Brain microvascular endothelial cell (primary cell): Measurements from ENCODE around the gene JARID2.

ENCODE experiments used
- DNase-seq: peaks from one replicate; pipeline ENCODE4 v3.0.0-alpha.2; 2020
- H3K27ac ChIP-seq: fragments of 250-450 bp; sonication (Bioruptor Pico); 2 replicates; pipeline ENCODE4 v1.5.1; 2020; ENCODE audit warnings: mild to moderate bottlenecking, moderate library complexity
- H3K27me3 ChIP-seq: fragments of 250-450 bp; sonication (Bioruptor Pico); replicated peaks from 2 replicates; pipeline ENCODE4 v1.5.1; 2020; ENCODE audit warnings: mild to moderate bottlenecking
- H3K36me3 ChIP-seq: fragments of 250-450 bp; sonication (Bioruptor Pico); replicated peaks from 2 replicates; pipeline ENCODE4 v1.5.1; 2020; ENCODE audit warnings: mild to moderate bottlenecking
- H3K4me3 ChIP-seq: 2 replicates; pipeline ENCODE4 v1.5.1; 2011; ENCODE audit warnings: low read depth, mild to moderate bottlenecking, control low read depth, low read length, moderate library complexity
- CTCF ChIP-seq: IDR thresholded peaks from 2 replicates; pipeline ENCODE4 v1.5.1; 2011; ENCODE audit warnings: low read depth, mild to moderate bottlenecking, moderate library complexity, low read length, control low read depth, inconsistent platforms; ENCODE audit errors: missing control alignments
- in situ Hi-C: cut with HindIII; loops from 2 replicates; pipeline ENCODE4 v1.10.0; 2017; ENCODE audit warnings: low sequenced_read_pairs, low pct_ligation_motif_present

JARID2 gene

GRCh38 chr6:15483060-15483459 is 237.2 kb downstream of the JARID2 start:
- no peak for TF ChIP-seq CTCF
- no peaks in the 10 kb centered on the region for H3K27me3 ChIP-seq
- peaks cover 7% of the 10 kb centered on the region for H3K36me3 ChIP-seq
- no peak overlapping the region for H3K4me3 ChIP-seq
- DNase-seq: no peak
- H3K27ac ChIP-seq: no peak overlapping the region
- in situ Hi-C loops: no loop called here

GRCh38 chr6:15484140-15484539 is 238.3 kb downstream of the JARID2 start:
- DNase-seq: no peak

GRCh38 chr6:15484821-15485220 is 239.0 kb downstream of the JARID2 start:
- H3K27ac ChIP-seq: no peak overlapping the region
- no peak for DNase-seq
- no peaks in the 10 kb centered on the region for H3K27me3 ChIP-seq
- H3K36me3 ChIP-seq: peaks cover 12% of the 10 kb centered on the region
- H3K4me3 ChIP-seq: no peak overlapping the region
- in situ Hi-C loops: no loop called here
- TF ChIP-seq CTCF: no peak

More at GRCh38 chr6:15484140-15484539, 238.3 kb downstream of the JARID2 start:
- Histone ChIP-seq H3K4me3 (no peak overlapping the region), H3K27me3 (no peaks in the 10 kb centered on the region), H3K36me3 (peaks cover 12% of the 10 kb centered on the region), H3K27ac (no peak overlapping the region)
- TF ChIP-seq CTCF: no peak
- in situ Hi-C loops: no loop called here

- no peak overlapping the region for H3K4me3 ChIP-seq
- DNase-seq: no peak
- no peaks in the 10 kb centered on the region for H3K27me3 ChIP-seq
- TF ChIP-seq CTCF: no peak
- peaks cover 12% of the 10 kb centered on the region for H3K36me3 ChIP-seq
- in situ Hi-C loops: no loop called here
- no peak overlapping the region for H3K27ac ChIP-seq
These were observed 240.1 kb downstream of the JARID2 start for GRCh38 chr6:15485936-15486335.

GRCh38 chr6:15487262-15487661 is 241.4 kb downstream of the JARID2 start:
- Histone ChIP-seq H3K27ac (no peak overlapping the region), H3K4me3 (no peak overlapping the region), H3K36me3 (peaks cover 12% of the 10 kb centered on the region), H3K27me3 (no peaks in the 10 kb centered on the region)
- DNase-seq: no peak
- in situ Hi-C loops: no loop called here
- TF ChIP-seq CTCF: no peak

GRCh38 chr6:15489261-15489962 is 243.5 kb downstream of the JARID2 start:
- TF ChIP-seq CTCF: no peak
- H3K4me3 ChIP-seq: no peak overlapping the region
- H3K27me3 ChIP-seq: no peaks in the 10 kb centered on the region
- H3K36me3 ChIP-seq: peaks cover 12% of the 10 kb centered on the region
- no peak overlapping the region for H3K27ac ChIP-seq
- in situ Hi-C loops: no loop called here
- no peak for DNase-seq
